Trophoblast cell (in vitro differentiated cells and primary cell): ENCODE results near the gene PELI1.

Source experiments
- DNase-seq, 2 donors: peaks; one replicate each; pipeline ENCODE4 v3.0.0-alpha.2; 2016
- H2AFZ ChIP-seq: 2 replicates; pipeline ENCODE4 v1.6.1; 2013; ENCODE audit warnings: low read length, moderate library complexity, mild to moderate bottlenecking; ENCODE audit not compliant: insufficient read depth, poor library complexity
- H2AK5ac ChIP-seq: 2 replicates; pipeline ENCODE4 v1.6.1; 2013; ENCODE audit warnings: mild to moderate bottlenecking, low read length
- H2BK120ac ChIP-seq: 2 replicates; pipeline ENCODE4 v1.6.1; 2013; ENCODE audit warnings: low read length, mild to moderate bottlenecking, moderate library complexity; ENCODE audit not compliant: insufficient read depth, poor library complexity
- H2BK12ac ChIP-seq: 2 replicates; pipeline ENCODE4 v1.6.1; 2013; ENCODE audit warnings: mild to moderate bottlenecking, low read length, moderate library complexity
- H2BK5ac ChIP-seq: 2 replicates; pipeline ENCODE4 v1.6.1; 2013; ENCODE audit warnings: low read length, low read depth, moderate library complexity, mild to moderate bottlenecking; ENCODE audit not compliant: poor library complexity
- H3K14ac ChIP-seq: 2 replicates; pipeline ENCODE4 v1.6.1; 2013; ENCODE audit warnings: mild to moderate bottlenecking, low read length
- H3K18ac ChIP-seq: 2 replicates; pipeline ENCODE4 v1.6.1; 2013; ENCODE audit warnings: mild to moderate bottlenecking, low read length
- H3K23ac ChIP-seq: 2 replicates; pipeline ENCODE4 v1.6.1; 2013; ENCODE audit warnings: low read length
- H3K27ac ChIP-seq: 2 replicates; pipeline ENCODE4 v1.5.1; 2013; ENCODE audit warnings: low read depth, mild to moderate bottlenecking, inconsistent platforms, low read length, moderate library complexity
- H3K27me3 ChIP-seq: 2 replicates; pipeline ENCODE4 v1.6.1; 2013; ENCODE audit warnings: inconsistent platforms, mild to moderate bottlenecking, low read length, moderate library complexity; ENCODE audit not compliant: insufficient read depth
- H3K36me3 ChIP-seq, 2 experiments: 1 replicate in 1 of 2; 2 replicates in 1 of 2; pipeline ENCODE4 v1.6.1; 2013; ENCODE audit warnings: low read length in 2 of 2, mild to moderate bottlenecking in 2 of 2, moderate library complexity in 1 of 2; ENCODE audit not compliant: insufficient read depth in 2 of 2, control insufficient read depth in 1 of 2
- H3K4ac ChIP-seq: 2 replicates; pipeline ENCODE4 v1.6.1; 2013; ENCODE audit warnings: low read depth, mild to moderate bottlenecking, low read length, moderate library complexity
- H3K4me1 ChIP-seq, 2 experiments: 1 replicate in 1 of 2; 2 replicates in 1 of 2; pipeline ENCODE4 v1.6.1; 2013; ENCODE audit warnings: low read length in 2 of 2, mild to moderate bottlenecking in 2 of 2, moderate library complexity in 1 of 2; ENCODE audit not compliant: insufficient read depth in 2 of 2, control insufficient read depth in 1 of 2
- H3K4me2 ChIP-seq: 2 replicates; pipeline ENCODE4 v1.6.1; 2013; ENCODE audit warnings: inconsistent platforms, mild to moderate bottlenecking, low read length, moderate library complexity
- H3K4me3 ChIP-seq: 2 replicates; pipeline ENCODE4 v1.5.1; 2013; ENCODE audit warnings: mild to moderate bottlenecking, low read depth, low read length, inconsistent platforms
- H3K79me1 ChIP-seq: one replicate; pipeline ENCODE4 v1.6.1; 2013; ENCODE audit warnings: low read length
- H3K79me2 ChIP-seq: 2 replicates; pipeline ENCODE4 v1.6.1; 2013; ENCODE audit warnings: low read length, mild to moderate bottlenecking; ENCODE audit not compliant: control insufficient read depth, insufficient read depth, poor library complexity
- H3K9ac ChIP-seq: 2 replicates; pipeline ENCODE4 v1.6.1; 2013; ENCODE audit warnings: mild to moderate bottlenecking, low read length
- H3K9me3 ChIP-seq: 2 replicates; pipeline ENCODE4 v1.6.1; 2013; ENCODE audit warnings: low read depth, mild to moderate bottlenecking, control low read depth, inconsistent platforms, low read length; ENCODE audit not compliant: insufficient read depth
- H4K12ac ChIP-seq: 2 replicates; pipeline ENCODE4 v1.6.1; 2013; ENCODE audit warnings: low read depth, mild to moderate bottlenecking, low read length, moderate library complexity
- H4K8ac ChIP-seq: 2 replicates; pipeline ENCODE4 v1.6.1; 2013; ENCODE audit warnings: low read depth, mild to moderate bottlenecking, low read length, moderate library complexity
- H4K91ac ChIP-seq: one replicate; pipeline ENCODE4 v1.6.1; 2013; ENCODE audit warnings: low read depth, mild to moderate bottlenecking, low read length, moderate library complexity
- WGBS: extraction: QIAGEN DNeasy Blood & Tissue Kit; methylation state at CpG from one replicate; pipeline ENCODE4 v1.1.7; 2013; ENCODE audit warnings: missing lambda C conversion rate; ENCODE audit not compliant: insufficient read length, insufficient coverage; ENCODE audit errors: extremely low coverage; 5-methylcytosine and 5-hydroxymethylcytosine counted together

PELI1 gene

DNA sequence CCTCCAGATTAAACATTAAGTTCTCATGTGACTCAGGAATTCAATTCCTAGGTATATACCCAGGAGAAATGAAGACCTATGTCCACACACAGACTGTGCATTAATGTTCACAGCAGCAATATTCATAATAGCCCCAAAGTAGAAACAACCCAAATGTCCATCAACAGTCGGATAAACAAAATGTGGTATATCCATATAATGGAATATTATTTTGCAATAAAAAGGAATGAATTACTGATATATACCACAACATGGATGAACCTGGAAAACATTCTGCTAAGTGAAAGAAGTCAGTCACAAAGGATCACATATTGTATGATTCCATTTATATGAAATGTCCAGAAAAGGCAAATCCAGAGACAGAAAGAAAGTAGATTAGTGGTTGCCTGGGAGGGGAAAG is 20.5 kb downstream of the PELI1 start:
- no peaks in the 10 kb centered on the region for H3K27me3 ChIP-seq
- H3K4me3 ChIP-seq = no peak overlapping the region
- no peak overlapping the region for H2AK5ac ChIP-seq
- no peak overlapping the region for H3K14ac ChIP-seq
- no peak overlapping the region for H3K9ac ChIP-seq
- H3K23ac ChIP-seq = no peak overlapping the region
- H3K18ac ChIP-seq = no peak overlapping the region
- no peak overlapping the region for H4K91ac ChIP-seq
- no peak overlapping the region for H3K27ac ChIP-seq
- H3K9me3 ChIP-seq = no peaks in the 10 kb centered on the region
- H3K36me3 ChIP-seq = no peaks in the 10 kb centered on the region
- no peak overlapping the region for H3K4me2 ChIP-seq
- DNase-seq = no peak
- no peak overlapping the region for H2BK120ac ChIP-seq
- no CpG with 5 or more reads among the region's 1 CpG for WGBS
- no peak overlapping the region for H2AFZ ChIP-seq
- H4K12ac ChIP-seq = no peak overlapping the region
- no peak overlapping the region for H2BK12ac ChIP-seq
- H3K79me1 ChIP-seq = no peaks in the 10 kb centered on the region
- no peak overlapping the region for H4K8ac ChIP-seq
- H3K4ac ChIP-seq = no peak overlapping the region
- no peaks in the 10 kb centered on the region for H3K79me2 ChIP-seq
- H3K4me1 ChIP-seq = no peaks in the 10 kb centered on the region
- no peak overlapping the region for H2BK5ac ChIP-seq

- Histone ChIP-seq H4K8ac (no peak overlapping the region), H2BK12ac (no peak overlapping the region), H3K14ac (no peak overlapping the region), H3K4me1 (no peaks in the 10 kb centered on the region), H4K91ac (no peak overlapping the region), H3K9me3 (no peaks in the 10 kb centered on the region), H3K23ac (no peak overlapping the region), H2AFZ (no peak overlapping the region), H2AK5ac (no peak overlapping the region), H3K36me3 (no peaks in the 10 kb centered on the region), H3K27me3 (no peaks in the 10 kb centered on the region), H3K4me2 (no peak overlapping the region), H2BK120ac (no peak overlapping the region), H3K4me3 (no peak overlapping the region), H2BK5ac (no peak overlapping the region), H3K79me2 (no peaks in the 10 kb centered on the region), H3K79me1 (no peaks in the 10 kb centered on the region), H3K4ac (no peak overlapping the region), H3K27ac (no peak overlapping the region), H3K9ac (no peak overlapping the region), H3K18ac (no peak overlapping the region), H4K12ac (no peak overlapping the region)
- WGBS = no CpG with 5 or more reads among the region's 7 CpGs
- no peak for DNase-seq
These were observed 21.9 kb downstream of the PELI1 start for GRCh38 chr2:64122358-64122757.

DNA sequence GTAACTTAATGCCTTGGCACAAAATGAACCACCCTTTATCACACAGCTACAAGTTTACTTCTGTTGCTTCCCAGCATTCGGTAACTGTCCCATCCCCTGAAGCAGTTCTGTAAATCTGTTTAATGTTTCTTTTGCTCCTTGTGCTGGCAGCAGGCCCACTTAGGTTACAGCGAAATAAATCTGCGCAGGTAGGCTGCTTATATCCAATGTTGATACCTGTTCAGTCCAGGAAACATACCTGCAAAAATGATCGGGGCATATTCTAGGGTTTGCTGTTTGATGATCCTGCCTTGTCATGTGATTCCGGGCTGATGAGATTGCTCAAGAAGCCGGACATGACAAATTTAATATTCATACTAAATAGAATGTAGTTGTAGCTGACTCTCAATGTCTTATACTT is 23.3 kb downstream of the PELI1 start:
- no peak overlapping the region for H3K4ac ChIP-seq
- H2AFZ ChIP-seq = no peak overlapping the region
- no peaks in the 10 kb centered on the region for H3K36me3 ChIP-seq
- WGBS = no CpG with 5 or more reads among the region's 6 CpGs
- no peak overlapping the region for H3K27ac ChIP-seq
- no peak overlapping the region for H3K23ac ChIP-seq
- no peak overlapping the region for H4K12ac ChIP-seq
- no peaks in the 10 kb centered on the region for H3K79me1 ChIP-seq
- H3K9ac ChIP-seq = no peak overlapping the region
- H3K79me2 ChIP-seq = no peaks in the 10 kb centered on the region
- no peak overlapping the region for H3K4me3 ChIP-seq
- no peak overlapping the region for H2AK5ac ChIP-seq
- H3K14ac ChIP-seq = no peak overlapping the region
- no peak overlapping the region for H3K4me2 ChIP-seq
- H3K9me3 ChIP-seq = no peaks in the 10 kb centered on the region
- no peaks in the 10 kb centered on the region for H3K4me1 ChIP-seq
- no peak overlapping the region for H3K18ac ChIP-seq
- H3K27me3 ChIP-seq = no peaks in the 10 kb centered on the region
- H4K8ac ChIP-seq = no peak overlapping the region
- H2BK120ac ChIP-seq = no peak overlapping the region
- H2BK5ac ChIP-seq = no peak overlapping the region
- H2BK12ac ChIP-seq = no peak overlapping the region
- DNase-seq = no peak
- H4K91ac ChIP-seq = no peak overlapping the region

GRCh38 chr2:64120008-64120407 is 24.2 kb downstream of the PELI1 start:
- Histone ChIP-seq H3K23ac (no peak overlapping the region), H3K27me3 (no peaks in the 10 kb centered on the region), H3K4me2 (no peak overlapping the region), H2AK5ac (no peak overlapping the region), H4K12ac (no peak overlapping the region), H4K8ac (no peak overlapping the region), H3K79me1 (no peaks in the 10 kb centered on the region), H2AFZ (no peak overlapping the region), H3K36me3 (no peaks in the 10 kb centered on the region), H2BK120ac (no peak overlapping the region), H3K27ac (no peak overlapping the region), H4K91ac (no peak overlapping the region), H2BK5ac (no peak overlapping the region), H3K4ac (no peak overlapping the region), H2BK12ac (no peak overlapping the region), H3K79me2 (no peaks in the 10 kb centered on the region), H3K14ac (no peak overlapping the region), H3K9ac (no peak overlapping the region), H3K18ac (no peak overlapping the region), H3K4me3 (no peak overlapping the region), H3K4me1 (no peaks in the 10 kb centered on the region), H3K9me3 (no peaks in the 10 kb centered on the region)
- no peak for DNase-seq
- WGBS = no CpG with 5 or more reads among the region's 2 CpGs
